K562 (cell line): ENCODE data around the gene SHISAL1.

Experiments used
- CEBPB ChIP-seq: fragments of 450-650 bp; IDR thresholded peaks from 2 replicates; pipeline ENCODE4 v1.6.1; 2016; ENCODE audit warnings: missing genetic modification characterization, missing compliant biosample characterization
- CREB1 ChIP-seq, 2 experiments: sonication (generic) in 1 of 2; formaldehyde crosslinking in 1 of 2; IDR thresholded peaks; 2 replicates each; pipeline versions ENCODE4 v1.6.1 to v1.8.0; 2012 to 2022; ENCODE audit warnings: inconsistent platforms in 1 of 2, mild to moderate bottlenecking in 1 of 2, missing genetic modification reagents in 1 of 2, moderate library complexity in 1 of 2
- CTCF ChIP-seq, 3 experiments: IDR thresholded peaks in 2 of 3; conservative IDR thresholded peaks in 1 of 3; 2 replicates each; pipeline ENCODE4 v1.5.1; 2011 to 2012; ENCODE audit warnings: low read length in 3 of 3, mild to moderate bottlenecking in 3 of 3, control low read depth in 2 of 3, improper control_type of control experiment in 1 of 3, inconsistent platforms in 1 of 3, low read depth in 1 of 3, mixed read lengths in 1 of 3, moderate library complexity in 1 of 3; ENCODE audit not compliant: insufficient read depth in 2 of 3
- ELF4 ChIP-seq: fragments of 450-650 bp; formaldehyde crosslinking; IDR thresholded peaks from 2 replicates; pipeline ENCODE4 v1.4.0; 2022; ENCODE audit warnings: missing genetic modification characterization
- HDGF ChIP-seq: fragments of 450-650 bp; IDR thresholded peaks from 2 replicates; pipeline ENCODE4 v1.6.1; 2016
- IFI16 ChIP-seq: fragments of 250-450 bp; sonication (Bioruptor Pico); IDR thresholded peaks from 2 replicates; pipeline ENCODE4 v2.1.2; 2022; ENCODE audit warnings: mild to moderate bottlenecking, inconsistent platforms
- RFX1 ChIP-seq: fragments of 450-650 bp; IDR thresholded peaks from 2 replicates; pipeline ENCODE4 v1.6.1; 2016; ENCODE audit warnings: mild to moderate bottlenecking, moderate library complexity
- RNF219 ChIP-seq: fragments of 250-450 bp; sonication (Bioruptor Pico); IDR thresholded peaks from 2 replicates; pipeline ENCODE4 v1.5.0; 2022; ENCODE audit warnings: mild to moderate bottlenecking
- ZNF511 ChIP-seq: sonication (generic); formaldehyde crosslinking; IDR thresholded peaks from 2 replicates; pipeline ENCODE4 v1.8.0; 2022; ENCODE audit warnings: mild to moderate bottlenecking, missing genetic modification reagents
- ZNF695 ChIP-seq: fragments of 450-650 bp; formaldehyde crosslinking; IDR thresholded peaks from 2 replicates; pipeline ENCODE4 v1.4.0; 2020; ENCODE audit warnings: mild to moderate bottlenecking, moderate library complexity
- ZNF766 ChIP-seq: fragments of 200-800 bp; sonication (Bioruptor generic); conservative IDR thresholded peaks from 2 replicates; pipeline ENCODE4 v1.6.1; 2016; ENCODE audit warnings: missing genetic modification characterization, missing compliant biosample characterization

GRCh38 chr22:44266796-44267760 lies 45.7 kb downstream of the SHISAL1 start:
- no peak for TF ChIP-seq RNF219 (CRISPR knock-in tag)
- TF ChIP-seq CEBPB (tag) = no peak
- TF ChIP-seq RFX1 = no peak
- TF ChIP-seq ZNF511 (CRISPR knock-in tag) = no peak
- TF ChIP-seq CREB1 (IDR thresholded peaks at IDR 0.05) = no peak
- TF ChIP-seq CREB1 (CRISPR knock-in tag; IDR thresholded peaks at IDR 0.05) = no peak
- no peak for TF ChIP-seq IFI16 (CRISPR knock-in tag)
- TF ChIP-seq ELF4 (CRISPR knock-in tag) = no peak
- no peak for TF ChIP-seq HDGF
- TF ChIP-seq CTCF (IDR thresholded peaks at IDR 0.05 in 2 of 3, conservative IDR thresholded peaks at IDR 0.05 in 1 of 3; ENCODE audit: insufficient read depth in 2 of 3, low read depth in 1 of 3, low read length in 3 of 3) = no peak
- no peak for TF ChIP-seq ZNF695 (CRISPR knock-in tag)
- no peak for TF ChIP-seq ZNF766 (CRISPR knock-in tag)
